Activated CD4-positive, alpha-beta memory T cell treated with anti-CD3 and anti-CD28 coated beads for 36 hours (primary cell): ENCODE results near the gene GFOD1. TPM values are rescaled to one million over a fixed set of nuclear protein-coding genes. Genes with fewer than 3 reads are reported as not detected.
"Not testable (repeated sequence)": the region's sequence is repeated elsewhere in the genome, so short reads cannot be mapped to it uniquely, and the experiment has no call there.

Experiments used
- CTCF ChIA-PET: fragments of 350-600 bp; sonication (Branson Sonifier 250); formaldehyde crosslinking; loops from one replicate; lab custom pipeline; 2021; ENCODE audit warnings: antibody characterized with exemption, inconsistent platforms; lab: Charles Lee
- POLR2A ChIA-PET: fragments of 350-600 bp; sonication (Branson Sonifier 250); formaldehyde crosslinking; loops from one replicate; lab custom pipeline; 2021; ENCODE audit warnings: antibody characterized with exemption; lab: Charles Lee
- DNase-seq: peaks from one replicate; pipeline ENCODE4 v3.0.0-alpha.2; 2020
- H3K27ac Mint-ChIP-seq: one replicate; pipeline ENCODE4 v1.8.0; 2021; ENCODE audit warnings: mixed read lengths
- H3K27me3 Mint-ChIP-seq: one replicate; pipeline ENCODE4 v1.8.0; 2021; ENCODE audit warnings: mixed read lengths
- H3K36me3 Mint-ChIP-seq: one replicate; pipeline ENCODE4 v1.8.0; 2021; ENCODE audit warnings: mixed read lengths
- H3K4me1 Mint-ChIP-seq: one replicate; pipeline ENCODE4 v1.8.0; 2021; ENCODE audit warnings: low read depth, mixed read lengths
- H3K4me3 Mint-ChIP-seq: one replicate; pipeline ENCODE4 v1.8.0; 2021; ENCODE audit warnings: mild to moderate bottlenecking, mixed read lengths
- H3K9me3 Mint-ChIP-seq: one replicate; pipeline ENCODE4 v1.8.0; 2021; ENCODE audit warnings: mixed read lengths
- intact Hi-C: fragments of 100-400 bp; cut with micrococcal nuclease; formaldehyde crosslinking; loops from one replicate; pipeline ENCODE4 v1.15.1; 2023
- total RNA-seq, 2 experiments: library from RNA; stranded (reverse); gene quantifications; one replicate each; pipeline ENCODE4 v1.2.3, GENCODE V29; 2021

GFOD1 gene
- total RNA-seq, 2 experiments from 2014 or later = 2.3 to 2.4 TPM

DNA sequence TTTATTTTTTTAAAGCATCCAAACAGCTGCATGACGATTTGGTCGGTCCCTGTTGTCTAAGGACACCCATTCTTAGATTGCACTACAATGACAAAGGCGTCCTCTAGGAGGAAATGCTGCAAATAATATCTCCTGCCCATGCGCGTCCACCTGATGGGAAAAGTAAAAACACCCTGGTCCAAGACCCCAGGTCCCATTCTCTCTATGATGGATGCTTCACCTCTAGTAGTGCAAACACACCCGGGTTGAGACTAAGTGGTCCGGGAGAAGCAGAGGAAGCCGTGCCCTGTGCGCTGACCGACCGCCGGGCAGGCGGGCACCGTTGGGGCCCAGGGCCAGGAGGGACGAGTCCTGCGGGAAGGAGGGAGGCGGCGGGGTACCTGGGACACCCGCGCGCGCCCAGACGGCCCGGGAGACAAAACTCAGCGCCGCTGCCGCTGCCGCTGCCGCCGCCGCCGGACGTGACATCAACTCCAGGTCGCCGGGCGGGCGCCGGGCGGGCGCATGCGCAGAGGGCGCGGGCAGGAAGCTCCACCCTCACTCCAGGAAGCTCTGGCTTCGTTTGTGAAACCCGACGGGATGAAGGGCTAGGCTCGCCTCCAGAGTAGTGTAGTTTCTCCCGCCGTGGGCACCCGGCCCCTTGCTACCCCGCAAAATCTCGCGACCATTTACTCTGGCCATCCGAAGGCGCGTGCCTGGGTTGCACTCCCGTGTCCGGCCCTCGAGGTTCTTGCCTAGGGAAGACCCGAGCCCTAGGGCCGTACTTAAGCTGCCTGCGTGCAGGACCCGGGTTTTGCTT, 159.1 kb downstream of the GFOD1 start, which contains the start of gene TBC1D7:
Gene TBC1D7 (minus strand): TSS at position 462 of the 799 bp plus-strand sequence. CDS start 1,639 bp downstream, outside the sequence.
- intact Hi-C loops = loop anchor here (1.0 to 5.0 kb wide), 5 partner anchors 25 to 417 kb away; no protein-coding TSS in a partner anchor
- ChIA-PET CTCF (interaction anchor here (0.9 to 5.7 kb wide), 16 partner anchors 10 to 417 kb away, joined by 3 to 54 read pairs (median 3); partner anchors contain the start of genes NOL7 and SIRT5), POLR2A (interaction anchor here (0.6 to 3.9 kb wide), 12 partner anchors 11 to 287 kb away, joined by 3 to 39 read pairs (median 5); partner anchors contain the start of genes NOL7 and SIRT5)
- peak; percentile 96 for DNase-seq
- H3K9me3 Mint-ChIP-seq = no peaks in the 10 kb centered on the region
- peak within 1 kb of the TSS; percentile 90 for H3K27ac Mint-ChIP-seq
- H3K4me3 Mint-ChIP-seq = peak within 1 kb of the TSS; percentile 90
- peaks cover 11% of the 10 kb centered on the region for H3K36me3 Mint-ChIP-seq
- peaks cover 20% of the 10 kb centered on the region for H3K4me1 Mint-ChIP-seq
- no peaks in the 10 kb centered on the region for H3K27me3 Mint-ChIP-seq

DNA sequence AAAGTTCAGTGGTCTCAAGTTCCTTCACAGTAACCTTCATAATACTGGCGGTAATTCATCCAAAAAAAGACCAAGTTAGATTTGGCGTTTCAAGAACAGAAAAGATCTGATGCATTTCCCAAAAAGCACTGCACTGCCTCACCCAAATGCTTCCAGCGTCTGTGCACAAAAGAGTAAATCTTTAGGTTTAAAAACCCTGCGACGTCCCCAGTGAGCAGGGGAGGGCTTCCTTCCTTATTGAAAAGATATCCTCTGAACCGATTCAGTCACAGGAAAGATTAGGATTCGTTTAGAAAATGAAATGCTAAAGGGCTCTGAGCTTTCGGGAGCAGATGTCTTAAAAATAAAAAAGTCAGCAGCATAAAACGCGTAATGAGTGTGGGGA, 159.7 kb downstream of the GFOD1 start:
- peaks cover 11% of the 10 kb centered on the region for H3K36me3 Mint-ChIP-seq
- H3K4me1 Mint-ChIP-seq = peaks cover 20% of the 10 kb centered on the region
- intact Hi-C loops = loop anchor here (1.0 to 5.0 kb wide), 5 partner anchors 24 to 417 kb away; no protein-coding TSS in a partner anchor
- CTCF ChIA-PET = interaction anchor here (1.0 to 5.7 kb wide), 8 partner anchors 25 to 417 kb away, joined by 3 to 54 read pairs (median 4); partner anchors contain the start of gene SIRT5
- DNase-seq = peak; percentile 18
- H3K27me3 Mint-ChIP-seq = no peaks in the 10 kb centered on the region
- H3K9me3 Mint-ChIP-seq = no peaks in the 10 kb centered on the region
- peak overlapping the region; percentile 90 for H3K4me3 Mint-ChIP-seq
- POLR2A ChIA-PET = interaction anchor here (1.4 to 3.9 kb wide), 6 partner anchors 24 to 287 kb away, joined by 3 to 39 read pairs (median 7); partner anchors contain the start of genes NOL7 and SIRT5
- peak overlapping the region; percentile 90 for H3K27ac Mint-ChIP-seq

DNA sequence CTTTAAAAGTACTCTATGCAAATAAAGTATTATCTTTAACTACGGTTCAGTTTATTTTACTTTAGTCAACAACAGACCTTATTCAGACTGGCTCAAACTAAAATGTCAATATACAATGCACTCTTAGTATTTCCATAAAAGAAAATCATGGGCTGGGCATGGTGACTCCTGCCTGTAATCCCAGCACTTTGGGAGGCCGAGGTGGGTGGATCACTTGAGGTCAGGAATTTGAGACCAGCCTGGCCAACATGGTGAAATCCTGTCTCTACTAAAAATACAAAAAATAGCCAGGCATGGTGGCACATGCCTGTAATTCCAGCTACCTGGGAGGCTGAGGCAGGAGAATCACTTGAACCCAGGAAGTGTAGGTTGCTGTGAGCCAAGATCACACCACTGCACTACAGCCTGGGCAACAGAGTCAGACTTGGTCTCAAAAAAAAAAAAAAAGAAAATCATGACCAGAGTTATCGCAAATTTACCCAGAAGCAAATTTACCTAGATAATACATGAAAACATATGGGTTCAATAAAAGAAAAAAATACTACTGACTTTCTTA, 161.3 kb downstream of the GFOD1 start:
- intact Hi-C loops = loop anchor here (5.0 kb wide), 1 partner anchor 109 kb away; no protein-coding TSS in a partner anchor
- POLR2A ChIA-PET, DNase-seq, H3K4me3 Mint-ChIP-seq, H3K27me3 Mint-ChIP-seq, H3K27ac Mint-ChIP-seq, H3K9me3 Mint-ChIP-seq: not testable (repeated sequence)
- H3K4me1 Mint-ChIP-seq = peaks cover 20% of the 10 kb centered on the region
- H3K36me3 Mint-ChIP-seq = peaks cover 16% of the 10 kb centered on the region
- CTCF ChIA-PET = interaction anchor here (0.7 kb wide), 1 partner anchor 131 kb away, joined by 3 read pairs; no protein-coding TSS in a partner anchor

DNA sequence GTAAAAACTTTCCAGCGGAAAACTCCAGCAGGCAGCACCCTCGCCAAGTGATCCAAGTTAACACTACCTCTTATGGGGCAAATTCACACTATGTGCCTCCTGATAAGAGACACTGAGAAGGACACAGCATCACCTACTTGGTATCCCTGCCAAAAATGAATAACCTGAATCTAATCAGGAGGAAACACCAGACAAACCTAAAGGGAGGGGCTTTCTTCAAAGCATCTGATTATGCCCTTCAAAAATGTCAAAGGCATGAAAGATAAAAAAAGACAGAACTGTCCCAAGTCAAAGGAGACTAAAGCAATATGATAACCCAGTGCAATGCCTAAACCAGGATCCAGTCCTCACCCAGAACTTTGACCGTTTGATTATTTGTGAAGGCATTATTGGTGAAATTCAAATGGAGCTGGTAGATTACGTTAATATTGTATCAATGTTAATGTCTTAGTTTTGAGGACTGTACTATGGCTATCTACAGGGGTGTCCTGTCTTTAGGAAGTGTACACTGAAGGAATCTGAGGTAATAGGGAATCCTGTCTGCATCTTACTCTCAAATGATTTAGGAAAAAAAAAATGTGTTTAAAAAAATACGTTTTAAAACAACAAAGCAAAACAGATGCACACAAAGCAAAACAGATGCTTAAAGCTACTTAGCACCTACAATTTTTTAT, 167.4 kb downstream of the GFOD1 start:
- CTCF ChIA-PET = interaction anchor here (1.3 kb wide), 1 partner anchor 10 kb away, joined by 3 read pairs; no protein-coding TSS in a partner anchor

DNA sequence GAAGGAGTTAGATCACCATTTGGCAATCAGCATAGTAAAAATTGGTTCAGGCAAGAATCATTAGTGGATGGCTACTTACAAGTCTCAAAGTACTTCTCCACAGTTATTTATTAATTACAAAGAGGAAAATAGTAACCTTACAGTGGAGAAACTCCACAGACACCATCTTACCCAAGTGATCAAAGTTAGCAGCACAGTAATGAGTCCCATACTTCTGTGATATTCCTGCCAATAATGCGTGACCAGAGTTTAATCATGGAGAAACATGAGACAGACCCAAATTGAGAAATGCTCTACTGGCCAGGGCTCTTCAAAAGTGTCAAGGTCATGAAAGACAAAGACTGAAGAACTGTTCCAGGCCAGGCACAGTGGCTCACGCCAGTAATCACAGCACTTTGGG, 168.6 kb downstream of the GFOD1 start:
- Mint-ChIP-seq H3K9me3 (no peaks in the 10 kb centered on the region), H3K27me3 (no peaks in the 10 kb centered on the region), H3K4me1 (no peaks in the 10 kb centered on the region), H3K4me3 (no peak overlapping the region), H3K27ac (no peak overlapping the region), H3K36me3 (peaks cover 41% of the 10 kb centered on the region)
- DNase-seq = no peak
- POLR2A ChIA-PET = no interaction called here
- intact Hi-C loops = no loop called here
- CTCF ChIA-PET = no interaction called here

More for the DNA sequence above, 167.4 kb downstream of the GFOD1 start:
- Mint-ChIP-seq H3K4me1 (no peaks in the 10 kb centered on the region), H3K27me3 (no peaks in the 10 kb centered on the region), H3K4me3 (no peak overlapping the region), H3K36me3 (peaks cover 42% of the 10 kb centered on the region), H3K27ac (no peak overlapping the region), H3K9me3 (no peaks in the 10 kb centered on the region)
- POLR2A ChIA-PET = no interaction called here
- no peak for DNase-seq
- intact Hi-C loops = no loop called here

DNA sequence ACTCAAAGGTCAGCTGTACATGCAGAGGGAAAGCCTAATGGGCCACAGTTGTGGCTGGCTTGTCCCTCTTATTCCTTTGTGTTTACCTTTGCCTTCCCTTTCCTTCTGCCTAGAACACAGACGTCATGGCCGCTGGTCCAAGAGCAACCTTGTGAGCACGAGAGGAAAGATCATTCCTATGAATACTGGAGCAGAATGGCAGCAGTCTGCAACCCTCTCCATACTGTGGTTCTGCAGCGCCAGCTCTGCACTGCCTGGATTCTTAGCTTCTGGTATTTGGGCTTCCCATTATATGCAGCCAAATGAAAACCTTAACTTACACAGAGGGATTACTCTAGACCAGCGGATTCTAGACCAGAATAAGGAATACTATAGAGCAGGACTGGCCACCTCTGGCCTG, 171.5 kb downstream of the GFOD1 start:
- H3K9me3 Mint-ChIP-seq = no peaks in the 10 kb centered on the region
- intact Hi-C loops = no loop called here
- H3K4me1 Mint-ChIP-seq = no peaks in the 10 kb centered on the region
- ChIA-PET CTCF (no interaction called here), POLR2A (no interaction called here)
- H3K4me3 Mint-ChIP-seq = no peak overlapping the region
- no peak for DNase-seq
- peaks cover 43% of the 10 kb centered on the region for H3K36me3 Mint-ChIP-seq
- no peaks in the 10 kb centered on the region for H3K27me3 Mint-ChIP-seq
- H3K27ac Mint-ChIP-seq = no peak overlapping the region

DNA sequence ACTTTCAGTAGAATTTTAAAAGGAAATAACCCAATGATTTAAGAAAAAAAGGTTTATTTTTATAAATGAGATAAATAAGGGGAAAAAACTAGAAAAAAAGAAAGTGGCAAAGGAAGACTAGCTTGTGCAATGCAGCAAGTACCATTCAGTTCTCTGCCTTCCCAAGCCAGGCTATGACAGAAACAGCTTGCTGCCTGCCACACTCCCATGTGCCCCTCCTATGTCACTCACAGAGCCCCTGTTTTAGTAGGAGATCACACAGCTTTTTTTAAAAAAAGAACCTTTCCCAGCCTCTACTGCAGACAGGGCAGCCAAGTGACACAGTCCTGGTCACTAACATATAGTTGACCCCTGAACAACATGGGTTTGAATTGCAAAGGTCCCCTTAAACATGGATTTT, 172.6 kb downstream of the GFOD1 start:
- Mint-ChIP-seq H3K4me3 (no peak overlapping the region), H3K9me3 (no peaks in the 10 kb centered on the region), H3K27me3 (no peaks in the 10 kb centered on the region), H3K27ac (no peak overlapping the region), H3K4me1 (no peaks in the 10 kb centered on the region), H3K36me3 (peaks cover 34% of the 10 kb centered on the region)
- intact Hi-C loops = no loop called here
- CTCF ChIA-PET = no interaction called here
- POLR2A ChIA-PET = no interaction called here
- no peak for DNase-seq

DNA sequence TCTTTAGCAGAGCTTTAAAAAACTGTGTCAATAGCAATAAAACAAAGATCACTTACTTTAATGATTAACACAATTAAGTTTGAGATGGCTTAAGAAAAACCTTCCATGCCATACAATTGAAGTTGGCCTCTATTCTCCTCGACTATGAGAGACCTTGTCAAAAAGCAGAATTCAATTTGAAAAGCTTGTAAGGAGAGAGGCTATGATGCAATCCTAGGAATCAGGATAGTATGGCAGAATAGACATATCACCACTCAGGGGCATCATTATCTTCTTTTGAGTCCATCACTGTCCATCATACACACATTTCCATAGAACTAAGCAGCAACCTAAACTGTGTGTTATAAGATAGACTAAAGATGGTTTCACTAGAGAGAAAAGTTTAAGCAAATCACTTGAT, 176.2 kb downstream of the GFOD1 start:
- DNase-seq = no peak
- Mint-ChIP-seq H3K9me3 (no peaks in the 10 kb centered on the region), H3K4me1 (peaks cover 2% of the 10 kb centered on the region), H3K27ac (no peak overlapping the region), H3K36me3 (peaks cover 38% of the 10 kb centered on the region), H3K4me3 (no peak overlapping the region), H3K27me3 (no peaks in the 10 kb centered on the region)
- intact Hi-C loops = no loop called here
- POLR2A ChIA-PET = no interaction called here
- CTCF ChIA-PET = no interaction called here

DNA sequence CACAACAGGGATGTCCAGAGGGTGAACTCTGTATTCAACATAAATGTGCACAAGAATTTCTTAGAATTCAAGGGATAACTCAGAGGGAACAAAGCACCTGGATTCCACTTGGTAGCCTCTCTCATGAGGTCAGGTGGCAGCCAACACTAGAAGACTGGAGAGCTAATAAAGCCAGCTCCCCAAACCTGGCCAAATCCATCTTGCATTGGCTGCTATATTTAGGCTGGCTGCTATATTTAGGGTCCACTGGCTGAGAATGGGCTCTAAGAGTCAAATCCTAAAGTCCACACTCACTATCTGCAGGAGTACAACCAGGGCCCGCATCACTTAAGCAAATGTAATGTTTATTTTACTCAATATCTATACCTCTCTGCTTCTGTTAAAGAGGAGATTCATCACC, 179.1 kb downstream of the GFOD1 start:
- DNase-seq = no peak
- Mint-ChIP-seq H3K36me3 (peaks cover 39% of the 10 kb centered on the region), H3K27ac (no peak overlapping the region), H3K4me1 (peaks cover 15% of the 10 kb centered on the region), H3K4me3 (no peak overlapping the region), H3K27me3 (no peaks in the 10 kb centered on the region), H3K9me3 (no peaks in the 10 kb centered on the region)
- POLR2A ChIA-PET = no interaction called here
- intact Hi-C loops = no loop called here
- CTCF ChIA-PET = no interaction called here
